ENCODE measurements around the gene TNIK.
A peak's percentile ranks its signal among the peaks of the same experiment; 100 is the strongest.

The TNIK gene

DNA sequence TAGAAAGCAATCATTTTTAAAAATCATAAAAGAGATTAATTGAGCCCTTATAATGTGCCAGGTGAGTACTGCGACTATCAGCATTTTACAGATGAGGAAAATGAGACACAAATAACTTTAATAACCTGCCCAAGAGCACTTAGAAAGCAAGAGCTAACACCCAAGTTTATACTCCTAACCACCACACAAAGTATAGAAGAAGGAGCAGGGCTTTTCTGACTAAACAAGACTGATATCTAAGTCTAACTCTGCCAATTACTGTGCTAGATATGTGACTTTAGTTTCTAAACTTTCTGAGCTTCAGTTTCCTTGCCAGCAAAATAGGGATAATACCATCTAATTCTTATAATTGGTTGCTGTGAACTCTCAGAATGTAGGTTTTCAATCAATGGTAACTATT is 47.7 kb downstream of the TNIK start:
- no peak for DNase-seq (ENCODE audit: low spot score)
- ChIA-PET CTCF (interaction anchor here (0.6 kb wide), 1 partner anchor 35 kb away, joined by 4 read pairs; no protein-coding TSS in a partner anchor), POLR2A (ENCODE audit: low non-redundant PET) (no interaction called here)
- TF ChIP-seq, protein P1, sequence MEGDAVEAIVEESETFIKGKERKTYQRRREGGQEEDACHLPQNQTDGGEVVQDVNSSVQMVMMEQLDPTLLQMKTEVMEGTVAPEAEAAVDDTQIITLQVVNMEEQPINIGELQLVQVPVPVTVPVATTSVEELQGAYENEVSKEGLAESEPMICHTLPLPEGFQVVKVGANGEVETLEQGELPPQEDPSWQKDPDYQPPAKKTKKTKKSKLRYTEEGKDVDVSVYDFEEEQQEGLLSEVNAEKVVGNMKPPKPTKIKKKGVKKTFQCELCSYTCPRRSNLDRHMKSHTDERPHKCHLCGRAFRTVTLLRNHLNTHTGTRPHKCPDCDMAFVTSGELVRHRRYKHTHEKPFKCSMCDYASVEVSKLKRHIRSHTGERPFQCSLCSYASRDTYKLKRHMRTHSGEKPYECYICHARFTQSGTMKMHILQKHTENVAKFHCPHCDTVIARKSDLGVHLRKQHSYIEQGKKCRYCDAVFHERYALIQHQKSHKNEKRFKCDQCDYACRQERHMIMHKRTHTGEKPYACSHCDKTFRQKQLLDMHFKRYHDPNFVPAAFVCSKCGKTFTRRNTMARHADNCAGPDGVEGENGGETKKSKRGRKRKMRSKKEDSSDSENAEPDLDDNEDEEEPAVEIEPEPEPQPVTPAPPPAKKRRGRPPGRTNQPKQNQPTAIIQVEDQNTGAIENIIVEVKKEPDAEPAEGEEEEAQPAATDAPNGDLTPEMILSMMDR (conservative IDR thresholded peaks at IDR 0.05; ENCODE audit: low read depth), result no peak
- H3K27ac ChIP-seq, result no peak overlapping the region

DNA sequence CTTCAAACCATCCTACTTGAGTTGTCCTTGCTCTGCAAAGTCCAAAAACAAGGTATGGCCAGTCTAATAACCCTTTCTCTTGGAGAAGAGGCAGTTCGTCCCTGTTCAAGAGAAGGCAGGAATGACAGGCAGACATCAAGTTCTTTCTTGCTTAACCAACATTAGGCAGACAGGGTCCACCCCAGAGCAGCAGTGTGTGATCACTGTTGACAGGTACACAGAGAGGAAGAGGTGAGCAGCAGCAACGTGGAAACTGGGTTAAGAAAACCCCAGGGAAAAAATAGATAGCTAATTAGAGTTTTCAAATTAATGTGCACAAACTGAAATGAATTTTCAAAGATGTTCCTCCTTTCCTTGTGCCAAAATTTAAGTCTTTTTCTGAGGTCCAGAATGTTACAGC is 48.2 kb downstream of the TNIK start:
- H3K27ac ChIP-seq, result no peak overlapping the region
- ChIA-PET POLR2A (ENCODE audit: low non-redundant PET) (no interaction called here), CTCF (no interaction called here)
- DNase-seq (ENCODE audit: low spot score), result no peak
- TF ChIP-seq, protein P1 (conservative IDR thresholded peaks at IDR 0.05; ENCODE audit: low read depth), result no peak

DNA sequence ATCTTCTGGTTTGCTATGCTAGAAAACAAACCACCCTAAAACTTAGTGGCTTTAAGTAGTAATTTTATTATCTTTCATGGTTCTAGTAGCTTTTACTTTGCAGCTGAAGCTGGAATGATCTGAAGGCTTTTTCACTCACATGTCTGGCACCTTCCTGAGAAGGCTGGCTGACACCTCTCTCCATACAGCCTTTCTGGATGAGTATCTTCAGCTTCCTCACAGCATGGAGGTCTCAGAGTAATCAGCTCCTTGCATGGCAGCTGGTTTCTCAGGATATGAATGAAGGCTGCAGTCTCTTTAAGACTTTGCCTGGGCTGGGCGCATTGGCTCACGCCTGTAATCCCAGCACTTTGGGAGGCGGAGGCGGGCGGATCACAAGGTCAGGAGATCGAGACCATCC is 50.0 kb downstream of the TNIK start:
- ChIA-PET CTCF (no interaction called here), POLR2A (ENCODE audit: low non-redundant PET) (interaction anchor here (0.6 kb wide), 1 partner anchor 53 kb away, joined by 3 read pairs; no protein-coding TSS in a partner anchor)
- no peak for DNase-seq (ENCODE audit: low spot score)
- TF ChIP-seq, protein P1 (conservative IDR thresholded peaks at IDR 0.05; ENCODE audit: low read depth), result no peak
- H3K27ac ChIP-seq, result no peak overlapping the region

DNA sequence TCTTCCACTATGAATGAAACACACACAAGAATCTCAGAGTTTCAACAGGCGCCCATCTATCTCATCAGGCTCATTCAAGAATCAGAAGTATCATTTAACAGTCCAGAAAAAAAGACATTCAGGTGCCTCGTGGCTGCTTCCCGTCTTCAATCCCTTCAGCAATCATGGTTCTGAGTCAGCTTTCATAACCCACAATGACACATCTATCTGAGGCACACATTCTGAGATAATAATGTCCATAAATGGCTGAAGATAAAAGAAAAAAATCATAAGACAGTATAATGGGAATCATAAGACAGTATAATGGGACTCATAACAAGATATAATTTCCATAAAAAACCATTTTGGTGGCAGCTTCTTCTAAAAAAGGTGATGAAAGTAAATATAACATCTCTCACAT is 52.4 kb downstream of the TNIK start:
- ChIA-PET POLR2A (ENCODE audit: low non-redundant PET) (no interaction called here), CTCF (interaction anchor here (0.5 kb wide), 2 partner anchors 111 to 158 kb away, joined by 3 read pairs; no protein-coding TSS in a partner anchor)
- TF ChIP-seq, protein P1 (conservative IDR thresholded peaks at IDR 0.05; ENCODE audit: low read depth), result no peak
- no peak overlapping the region for H3K27ac ChIP-seq
- DNase-seq (ENCODE audit: low spot score), result peak; percentile 64

DNA sequence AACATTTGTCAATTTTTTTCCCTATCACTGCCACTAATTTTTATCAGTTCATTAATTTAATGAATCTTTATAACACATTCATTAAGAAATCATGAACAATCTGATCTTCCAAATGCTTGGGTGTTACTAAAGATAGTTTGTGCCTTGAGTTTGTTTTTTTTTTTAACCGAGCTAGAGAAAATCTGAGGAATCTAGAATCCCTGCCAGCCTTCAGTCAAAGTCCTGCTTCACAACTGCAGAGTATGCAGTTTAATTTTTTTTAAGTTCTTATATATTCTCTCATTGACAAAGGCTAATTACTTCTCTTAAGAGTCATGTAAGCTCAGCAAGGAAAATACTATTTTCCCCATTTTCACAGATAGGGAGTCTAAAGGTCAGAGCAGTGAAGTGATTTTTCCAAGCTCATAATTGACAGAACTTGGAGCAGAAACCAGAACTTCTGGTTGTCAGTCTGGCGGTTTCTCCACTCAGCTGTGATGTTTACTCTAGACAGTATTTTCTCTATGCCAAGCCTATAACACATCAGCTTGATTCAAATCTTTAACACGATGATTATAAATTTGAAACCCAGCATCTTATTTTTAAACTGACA is 55.7 kb downstream of the TNIK start:
- ChIA-PET POLR2A (ENCODE audit: low non-redundant PET) (no interaction called here), CTCF (interaction anchor here (0.6 kb wide), 1 partner anchor 134 kb away, joined by 4 read pairs; no protein-coding TSS in a partner anchor)
- H3K27ac ChIP-seq, result no peak overlapping the region
- TF ChIP-seq, protein P1 (conservative IDR thresholded peaks at IDR 0.05; ENCODE audit: low read depth), result no peak
- no peak for DNase-seq (ENCODE audit: low spot score)

DNA sequence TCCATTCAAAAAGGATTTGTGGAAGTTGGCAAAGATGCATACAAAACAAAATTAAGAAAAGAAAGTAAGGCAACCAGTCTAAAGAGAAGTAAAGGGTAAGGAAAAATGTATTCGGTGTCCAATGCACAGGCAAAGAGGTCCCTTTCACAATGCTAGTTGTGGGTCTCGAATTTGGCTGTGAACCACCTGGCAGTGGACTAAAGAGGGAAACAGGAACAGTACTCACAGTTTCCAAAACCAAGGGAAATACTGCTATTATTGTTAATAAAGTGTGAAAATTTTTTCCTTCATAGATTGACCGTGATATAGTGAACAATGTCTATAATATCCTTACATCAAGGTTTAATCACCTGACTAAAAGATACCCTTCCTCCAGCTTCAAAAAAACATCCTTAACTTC is 57.9 kb downstream of the TNIK start:
- no peak overlapping the region for H3K27ac ChIP-seq
- TF ChIP-seq, protein P1 (conservative IDR thresholded peaks at IDR 0.05; ENCODE audit: low read depth), result no peak
- DNase-seq (ENCODE audit: low spot score), result no peak
- POLR2A ChIA-PET (ENCODE audit: low non-redundant PET), result no interaction called here
- CTCF ChIA-PET, result no interaction called here

All from RWPE1 (cell line).